Activated T-helper 1 cell treated with Interleukin-2 at 50 U/mL for 16 hours (primary cell): ENCODE data around the gene SPPL3.

Experiments
- DNase-seq: peaks from one replicate; pipeline ENCODE4 v3.0.0-alpha.2; 2020; ENCODE audit warnings: low read depth

SPPL3 gene

DNA sequence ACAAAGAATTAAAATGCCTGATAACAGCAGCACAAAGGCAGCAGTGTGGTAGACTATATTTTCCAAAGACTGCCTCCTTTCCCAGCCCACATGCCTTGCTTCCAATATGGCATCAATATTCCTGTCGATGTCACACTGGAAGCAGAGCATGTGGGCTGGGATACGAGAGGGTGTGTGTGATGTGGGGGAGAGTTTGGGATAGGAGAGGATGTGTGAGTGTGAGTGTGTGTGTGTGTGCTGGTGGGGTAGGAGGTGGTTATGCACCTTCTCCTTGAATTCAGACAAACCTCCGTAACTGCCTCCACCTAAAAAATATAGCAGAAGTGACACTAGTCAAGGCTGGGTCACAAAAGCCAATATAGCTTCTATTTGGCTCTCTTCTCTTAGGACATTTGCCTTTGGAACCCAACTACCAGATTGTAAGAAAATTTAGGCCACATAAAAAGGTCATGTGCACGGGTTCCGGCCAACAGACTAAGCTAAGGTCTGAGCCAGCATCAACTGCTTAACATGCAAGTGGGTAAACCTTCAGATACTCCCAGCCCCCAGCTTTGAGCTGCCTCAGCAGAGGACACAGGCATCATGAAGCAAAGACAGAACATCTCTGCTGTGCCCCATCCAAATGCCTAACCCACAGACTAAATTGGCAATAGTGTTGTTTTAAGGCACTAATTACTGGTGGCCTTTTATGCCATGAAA lies 29.5 kb downstream of the SPPL3 start:
- no peak for DNase-seq

DNA sequence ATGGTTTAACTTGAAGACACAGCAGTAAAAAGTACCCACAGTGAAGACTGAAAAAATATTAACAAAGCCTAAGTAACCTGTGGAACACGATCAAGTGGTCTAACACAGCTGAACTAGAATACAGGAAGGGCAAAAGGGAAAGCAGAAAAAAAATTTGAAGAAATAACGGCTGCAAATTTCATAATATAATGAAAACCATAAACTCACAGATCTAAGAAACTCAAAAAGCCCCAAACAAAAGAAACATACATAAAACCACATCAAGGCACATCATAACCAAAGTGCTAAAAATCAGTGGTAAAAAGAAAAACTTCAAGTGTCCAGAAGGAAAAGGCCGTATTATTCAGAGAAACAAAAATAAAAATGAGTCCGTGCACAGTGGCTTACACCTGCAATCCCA lies 30.9 kb downstream of the SPPL3 start:
- DNase-seq, result no peak

DNA sequence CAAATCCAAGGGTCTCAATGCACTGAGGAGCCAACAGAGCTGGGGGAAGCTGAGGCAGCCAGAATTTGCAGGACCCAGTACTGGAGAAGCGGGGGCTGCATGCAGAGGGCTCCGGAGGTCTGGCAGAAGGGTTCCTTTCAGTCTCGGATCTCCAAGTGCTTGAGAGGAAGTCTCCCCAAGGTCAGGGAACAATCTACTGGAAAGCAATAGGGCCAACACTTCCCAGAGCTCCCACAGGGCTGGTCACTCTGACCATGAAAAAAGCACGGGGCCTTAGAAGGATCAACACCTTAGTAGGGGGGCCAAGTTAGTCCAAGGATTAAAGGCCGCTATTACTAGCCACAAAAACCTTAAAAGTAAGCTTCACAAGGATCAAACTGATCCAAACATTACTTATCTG lies 31.7 kb downstream of the SPPL3 start:
- no peak for DNase-seq

DNA sequence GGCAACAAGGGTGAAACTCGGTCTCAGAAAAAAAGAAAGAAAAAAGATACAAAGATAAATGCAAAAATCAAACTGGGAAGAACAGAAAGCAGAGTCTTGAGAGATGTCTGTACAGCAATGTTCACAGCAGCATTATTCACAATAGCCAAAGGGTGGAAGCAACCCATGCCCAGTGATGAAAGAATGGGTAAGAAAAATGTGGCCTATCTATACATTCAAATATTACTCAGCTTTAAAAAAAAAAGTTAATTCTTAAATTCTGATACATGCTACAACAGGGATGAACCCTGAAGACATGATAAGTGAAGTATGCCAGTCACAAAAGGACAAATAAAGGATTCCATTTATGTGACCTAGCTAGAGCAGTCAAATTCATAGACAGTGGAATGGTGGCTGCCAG lies 33.7 kb downstream of the SPPL3 start:
- no peak for DNase-seq

DNA sequence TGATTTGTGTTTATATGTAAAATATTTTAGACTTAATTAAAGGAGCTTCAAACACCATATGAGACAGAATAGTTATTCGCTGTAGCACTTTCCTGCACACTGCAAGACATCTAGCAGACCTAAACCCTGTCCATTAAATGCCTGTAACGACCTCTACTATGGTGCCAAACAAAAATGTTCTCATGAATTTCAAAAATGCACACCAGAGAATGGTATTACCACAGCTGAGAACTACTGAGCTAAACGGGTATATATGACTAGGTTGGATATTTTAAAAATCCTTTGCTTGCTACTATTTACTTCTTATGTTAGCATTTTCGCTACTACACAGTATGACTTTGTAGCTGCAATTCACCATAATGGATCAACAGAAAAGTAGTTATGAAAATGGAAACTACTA lies 34.8 kb downstream of the SPPL3 start:
- DNase-seq, result no peak

DNA sequence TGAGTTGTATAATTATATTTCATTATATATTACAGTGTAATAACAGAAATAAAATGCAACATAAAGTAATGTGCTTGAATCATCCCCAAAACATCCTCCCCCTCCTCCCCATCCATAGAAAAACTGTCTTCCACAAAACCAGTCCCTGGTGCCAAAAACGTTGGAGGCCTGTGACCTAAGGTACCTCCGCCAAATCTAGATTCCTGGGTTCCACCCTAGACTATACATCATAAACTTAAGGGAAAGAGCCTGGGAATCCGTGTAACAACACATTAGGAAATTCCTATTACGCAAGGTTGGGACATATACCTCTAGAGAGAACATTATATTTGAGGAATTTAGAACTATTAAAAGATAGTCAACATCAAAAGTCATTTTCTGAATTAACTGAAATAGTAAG lies 38.0 kb downstream of the SPPL3 start:
- DNase-seq, result no peak

DNA sequence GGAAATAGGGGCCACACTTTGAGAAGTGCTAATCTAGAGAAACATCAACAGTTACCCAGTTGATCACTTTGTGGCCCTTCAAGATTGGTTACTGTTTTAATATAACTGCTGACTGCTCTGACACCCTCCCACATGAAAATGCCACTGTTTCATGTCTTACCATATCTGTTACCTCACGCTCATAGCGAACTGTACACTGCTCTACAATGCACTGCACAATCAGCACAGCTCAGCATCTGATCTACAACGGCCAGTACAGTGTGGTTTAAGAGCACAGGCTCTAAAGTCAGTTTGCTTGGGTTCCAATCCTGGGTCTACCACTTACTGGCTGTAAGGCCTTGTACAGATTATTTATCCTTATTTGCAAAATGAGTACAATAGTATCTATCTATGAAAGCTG lies 39.1 kb downstream of the SPPL3 start:
- DNase-seq, result no peak

DNA sequence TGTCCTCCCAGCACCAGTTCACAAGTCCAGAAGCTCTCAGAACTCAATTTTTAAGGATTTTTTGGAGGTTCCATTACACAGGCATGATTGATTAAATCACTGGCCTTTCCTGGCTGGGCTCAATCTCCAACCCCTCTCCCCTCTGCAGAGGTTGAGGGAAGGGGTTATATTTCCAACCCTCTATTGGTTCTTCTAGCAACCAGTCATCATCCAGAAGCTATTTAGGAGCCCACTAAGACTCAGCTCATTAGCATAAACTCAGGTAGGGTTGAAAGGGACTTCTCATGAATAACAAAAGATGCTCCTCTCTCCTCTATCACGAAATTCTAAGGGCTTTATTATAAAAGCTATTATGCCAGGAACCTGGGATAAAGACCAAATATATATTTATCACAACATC lies 41.5 kb downstream of the SPPL3 start:
- DNase-seq, result no peak

DNA sequence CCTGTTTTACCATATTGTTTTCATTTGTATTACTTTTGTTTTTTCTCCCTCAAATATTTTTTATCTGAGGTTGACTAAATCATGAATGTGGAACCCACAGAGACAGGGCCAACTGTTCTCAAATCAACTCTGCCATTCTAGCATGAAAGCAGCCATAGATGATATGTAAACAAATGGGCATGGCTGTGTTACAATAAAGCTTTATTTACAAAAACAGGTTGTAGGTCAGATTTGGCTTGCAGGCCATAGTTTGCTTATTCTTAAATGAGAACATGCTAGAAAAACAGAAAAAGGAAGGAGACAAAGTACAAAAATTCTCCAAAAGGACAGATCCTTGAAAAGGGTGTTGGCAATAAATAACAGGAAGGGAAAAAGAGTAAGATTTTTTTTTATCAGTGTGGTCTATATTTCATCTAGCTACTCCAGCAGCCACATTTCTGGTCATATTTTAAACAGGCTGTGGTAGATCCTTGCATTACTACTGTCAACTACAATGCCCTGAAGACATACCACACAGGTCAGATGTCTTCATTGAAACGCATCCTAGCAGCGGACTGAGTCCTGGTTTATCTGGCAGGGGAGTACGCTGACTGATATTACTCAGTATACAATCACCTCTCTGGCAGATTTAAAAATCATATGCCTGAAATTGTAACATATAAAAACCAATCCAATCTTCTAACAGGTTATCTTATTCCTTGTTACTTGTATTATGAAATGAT lies 42.9 kb downstream of the SPPL3 start:
- no peak for DNase-seq

DNA sequence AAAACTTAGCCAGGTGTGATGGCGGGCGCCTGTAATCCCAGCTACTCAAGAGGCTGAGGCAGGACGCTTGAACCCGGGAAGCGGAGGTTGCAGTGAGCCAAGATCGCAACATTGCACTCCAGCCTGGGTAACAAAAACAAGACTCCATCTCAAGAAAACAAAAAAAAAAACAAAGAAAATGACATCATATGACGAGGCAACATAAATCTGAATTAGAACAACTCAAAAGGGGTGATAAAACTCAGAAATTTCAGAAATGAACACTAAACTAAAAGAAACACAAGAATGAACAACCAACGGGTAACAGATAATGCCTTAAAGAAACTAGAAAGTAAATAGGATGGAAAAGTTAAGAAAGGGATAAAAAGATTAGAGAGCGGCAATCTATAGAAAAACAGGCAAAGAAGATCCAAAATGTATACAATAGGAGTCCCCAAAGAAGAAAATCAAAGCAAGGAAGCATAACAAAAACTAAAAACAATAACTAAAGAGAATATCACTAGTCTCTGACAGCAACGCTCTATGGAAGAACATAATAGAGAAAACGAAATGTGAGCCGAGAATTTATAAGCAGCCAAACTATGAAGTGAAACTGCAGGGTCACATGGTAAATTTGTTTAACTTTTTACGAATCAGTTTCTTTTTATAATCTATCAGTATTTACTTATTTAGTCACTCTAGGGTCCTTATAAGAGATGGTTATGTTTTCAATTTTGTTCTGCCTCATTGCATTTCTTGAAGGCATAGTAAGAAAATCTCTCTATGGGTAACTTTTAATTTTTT lies 45.7 kb downstream of the SPPL3 start:
- no peak for DNase-seq

DNA sequence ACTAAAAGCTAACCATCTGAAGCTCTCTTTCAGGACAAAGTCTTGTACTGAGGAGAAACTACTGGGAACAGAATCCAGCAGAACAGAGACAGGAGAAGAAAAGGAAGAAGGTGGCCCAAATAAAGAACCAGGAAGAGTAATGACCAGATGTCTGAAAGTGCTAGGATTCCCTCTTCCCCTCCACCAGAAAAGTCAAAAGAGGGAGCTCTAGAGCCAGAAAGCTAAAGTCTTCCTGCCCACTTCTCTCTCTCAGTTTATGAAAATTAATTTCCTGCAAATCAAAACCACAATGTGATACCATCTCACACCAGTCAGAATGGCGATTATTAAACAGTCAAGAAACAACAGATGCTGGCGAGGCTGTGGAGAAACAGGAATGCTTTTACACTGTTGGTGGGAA lies 47.2 kb downstream of the SPPL3 start:
- no peak for DNase-seq

DNA sequence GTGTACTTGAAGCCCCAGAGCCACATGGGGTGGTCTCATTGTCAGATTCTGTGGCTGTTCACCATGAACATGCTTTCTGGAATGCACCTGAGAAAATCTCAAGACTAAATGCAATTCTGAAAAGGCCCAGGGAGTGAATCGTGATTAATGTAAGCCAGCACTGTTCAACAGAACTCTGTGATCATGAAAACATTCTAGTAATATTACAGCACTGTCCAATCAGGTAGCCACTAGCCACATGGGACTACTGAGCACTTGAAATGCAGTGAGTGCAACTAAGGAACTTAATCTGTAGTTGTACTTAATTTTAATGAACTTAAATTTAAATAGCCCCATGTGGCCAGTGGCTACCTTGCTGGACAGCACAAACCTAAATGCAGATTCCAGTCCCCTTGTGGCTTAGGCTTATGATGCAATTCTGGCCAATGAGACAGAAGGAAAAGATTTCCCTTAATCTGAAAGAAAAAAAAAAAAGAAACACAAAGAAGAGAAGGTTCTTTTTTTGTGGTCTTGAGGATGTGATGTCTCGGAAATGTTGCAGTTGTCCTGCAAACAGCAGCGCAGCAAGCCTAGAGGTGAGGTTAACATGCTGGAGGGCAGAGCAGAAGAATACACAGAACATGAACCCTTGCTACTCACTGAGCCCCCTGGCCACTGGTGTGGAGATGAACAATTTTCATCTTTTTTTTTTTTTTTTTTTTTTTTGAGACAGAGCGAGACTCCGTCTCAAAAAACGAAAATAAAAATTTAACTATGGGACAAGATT lies 48.2 kb downstream of the SPPL3 start:
- no peak for DNase-seq

DNA sequence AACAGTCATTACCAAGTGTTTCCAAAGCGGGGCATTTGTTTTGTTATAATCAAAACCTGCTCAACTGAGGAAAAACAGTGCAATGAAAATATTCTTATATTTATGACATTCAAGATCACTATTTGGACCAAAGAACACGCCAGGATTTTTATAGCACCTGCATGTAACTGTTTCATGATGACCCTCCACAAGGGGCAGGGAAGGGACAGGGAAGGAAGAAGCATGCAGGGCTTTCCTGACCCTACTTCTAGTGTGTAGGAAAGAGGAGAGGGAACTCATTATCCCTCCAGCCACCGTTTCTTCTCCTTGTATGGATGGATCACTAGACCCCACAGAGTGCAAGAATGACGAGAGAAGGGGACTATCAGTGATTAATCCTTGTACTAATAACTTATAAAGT lies 49.4 kb downstream of the SPPL3 start:
- DNase-seq, result no peak

DNA sequence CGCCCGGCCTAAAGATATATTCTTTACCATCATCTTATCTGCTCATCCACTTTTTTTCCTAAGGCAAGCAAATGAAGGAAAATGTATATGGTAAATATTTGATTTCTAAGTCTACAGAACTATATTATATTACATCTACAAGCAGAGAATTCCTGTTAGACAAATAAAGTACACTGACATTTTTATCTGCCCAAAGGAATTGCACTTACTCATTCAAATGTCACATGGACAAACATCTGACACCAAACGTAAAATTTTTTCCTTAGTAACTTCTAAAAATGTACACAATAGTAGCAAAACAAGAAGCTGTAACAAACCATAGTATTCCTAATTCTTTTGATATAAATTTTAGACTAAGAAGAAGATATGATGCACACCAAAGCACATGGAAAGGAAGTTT lies 51.0 kb downstream of the SPPL3 start:
- no peak for DNase-seq

DNA sequence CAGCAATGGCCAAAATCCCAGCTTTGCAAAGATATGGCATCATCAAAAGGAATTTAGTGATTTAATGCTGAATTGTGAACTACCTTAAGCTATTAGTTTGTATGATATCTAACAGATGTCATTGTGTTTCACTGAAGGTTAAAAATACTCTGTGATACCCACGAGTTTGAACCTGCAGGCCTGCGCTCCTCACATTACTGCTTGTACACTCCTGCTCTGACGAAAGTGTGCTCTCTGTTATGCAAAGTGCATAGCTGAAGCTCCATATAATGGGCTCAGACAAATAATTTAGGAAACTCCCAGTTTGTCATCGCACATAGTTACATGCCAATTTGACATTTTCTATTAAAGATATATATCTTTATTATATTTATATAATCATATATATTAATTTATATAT lies 52.2 kb downstream of the SPPL3 start:
- DNase-seq, result no peak

DNA sequence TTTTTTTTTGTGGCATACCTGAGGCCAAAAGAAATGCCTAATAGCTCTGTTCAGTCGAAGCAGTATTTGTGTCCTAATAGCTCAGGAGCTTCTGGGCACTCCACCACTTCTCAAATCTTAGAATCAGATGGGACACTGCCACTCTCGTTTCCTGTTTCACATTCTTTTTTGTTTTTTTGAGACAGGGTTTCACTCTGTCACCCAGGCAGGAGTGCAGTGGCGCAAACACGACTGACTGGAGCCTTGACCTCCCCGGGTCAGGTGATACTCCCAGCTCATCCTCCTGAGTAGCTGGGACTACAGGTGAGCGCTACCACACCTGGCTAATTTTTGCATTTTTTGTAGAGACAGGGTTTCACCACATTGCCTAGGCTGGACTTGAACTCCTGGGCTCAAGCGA lies 52.7 kb downstream of the SPPL3 start:
- no peak for DNase-seq

DNA sequence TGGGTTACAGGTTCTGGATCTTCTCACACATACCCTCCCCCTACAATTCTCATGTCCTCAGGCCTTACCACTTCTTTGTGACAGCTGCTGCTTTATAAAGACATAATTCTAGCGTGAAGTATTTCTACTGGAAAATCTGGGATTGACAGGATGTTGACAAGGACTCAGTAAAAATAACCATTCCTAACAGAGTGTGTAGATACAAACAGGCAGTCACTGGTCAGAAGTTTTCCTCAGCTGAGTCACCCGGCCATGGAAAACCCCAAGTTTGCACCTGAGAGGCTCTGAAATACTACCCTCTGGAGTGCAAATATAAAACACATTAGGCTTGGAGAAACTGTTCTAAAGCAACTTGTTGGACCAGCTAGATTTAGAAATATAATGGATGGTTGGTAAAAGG lies 54.4 kb downstream of the SPPL3 start:
- DNase-seq, result no peak

DNA sequence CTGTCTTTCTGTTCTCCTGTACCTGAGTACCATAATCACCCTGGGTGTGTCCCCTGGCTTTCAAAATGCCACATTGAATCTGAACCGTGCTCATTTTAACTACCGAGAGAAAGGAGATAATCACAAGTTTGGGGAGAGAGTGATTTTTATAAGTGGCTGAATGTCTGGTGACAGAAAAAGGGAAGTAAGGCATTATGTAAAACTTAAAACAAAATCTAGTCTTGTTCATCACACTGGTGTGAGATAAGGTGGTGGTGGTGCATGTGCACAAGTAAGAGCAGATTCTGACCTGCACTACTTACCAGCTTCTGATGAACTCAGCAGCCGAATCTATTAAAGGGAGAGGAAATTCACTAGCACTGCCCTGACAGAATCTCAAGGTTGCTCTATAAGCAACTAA lies 56.3 kb downstream of the SPPL3 start:
- no peak for DNase-seq

DNA sequence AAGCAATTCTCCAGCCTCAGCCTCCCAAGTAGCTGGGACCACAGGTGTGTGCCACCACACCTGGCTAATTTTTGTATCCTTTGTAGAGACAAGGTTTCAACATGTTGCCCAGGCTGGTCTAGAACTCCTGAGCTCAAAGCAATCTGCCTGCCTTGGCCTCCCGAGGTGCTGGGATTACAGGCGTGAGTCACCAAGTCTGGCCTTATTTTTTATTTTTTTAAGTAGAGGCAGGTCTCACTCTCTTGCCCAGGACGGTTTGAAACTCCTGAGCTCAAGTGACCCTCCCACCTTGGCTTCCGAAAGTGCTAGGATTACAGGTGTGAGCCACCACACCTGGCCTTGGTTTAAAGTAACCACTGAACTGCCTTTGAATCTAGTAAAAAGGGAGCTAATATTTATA lies 56.8 kb downstream of the SPPL3 start:
- DNase-seq, result no peak

DNA sequence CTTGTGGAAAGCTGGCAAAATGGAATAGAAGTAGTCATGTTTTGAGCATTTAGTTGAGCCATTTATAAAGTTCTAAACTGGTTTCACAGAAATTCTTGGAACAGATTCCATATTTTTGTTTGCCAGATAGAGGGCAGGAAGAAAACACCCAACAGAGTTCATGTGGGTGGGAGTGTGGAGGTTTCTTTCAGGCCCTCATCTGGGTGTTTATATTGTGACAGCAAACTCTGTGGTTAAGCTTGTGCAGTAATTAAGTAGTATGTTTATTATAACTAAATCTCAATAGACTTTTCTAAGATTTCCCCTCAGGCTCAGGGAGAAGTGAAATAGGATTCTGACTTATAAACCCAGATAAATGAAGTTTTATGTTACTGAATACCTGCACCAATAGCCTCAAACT lies 57.4 kb downstream of the SPPL3 start:
- DNase-seq, result no peak

DNA sequence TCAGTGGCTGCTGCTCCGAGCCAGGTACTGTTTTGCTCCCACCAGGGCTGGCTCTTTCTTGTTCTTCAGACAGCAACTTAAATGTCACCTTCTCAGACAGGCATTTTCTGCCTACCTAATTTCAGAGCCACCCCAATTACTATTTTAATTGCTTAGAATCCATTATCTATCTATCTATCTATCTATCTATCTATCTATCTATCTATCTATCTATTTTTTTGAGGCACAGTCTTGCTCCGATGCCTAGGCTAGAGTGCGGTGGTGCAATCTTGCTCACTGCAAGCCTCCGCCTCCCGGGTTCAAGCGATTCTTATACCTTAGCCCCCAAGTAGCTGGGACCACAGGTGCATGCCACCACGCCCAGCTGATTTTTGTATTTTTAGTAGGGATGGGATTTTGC lies 58.5 kb downstream of the SPPL3 start:
- no peak for DNase-seq

DNA sequence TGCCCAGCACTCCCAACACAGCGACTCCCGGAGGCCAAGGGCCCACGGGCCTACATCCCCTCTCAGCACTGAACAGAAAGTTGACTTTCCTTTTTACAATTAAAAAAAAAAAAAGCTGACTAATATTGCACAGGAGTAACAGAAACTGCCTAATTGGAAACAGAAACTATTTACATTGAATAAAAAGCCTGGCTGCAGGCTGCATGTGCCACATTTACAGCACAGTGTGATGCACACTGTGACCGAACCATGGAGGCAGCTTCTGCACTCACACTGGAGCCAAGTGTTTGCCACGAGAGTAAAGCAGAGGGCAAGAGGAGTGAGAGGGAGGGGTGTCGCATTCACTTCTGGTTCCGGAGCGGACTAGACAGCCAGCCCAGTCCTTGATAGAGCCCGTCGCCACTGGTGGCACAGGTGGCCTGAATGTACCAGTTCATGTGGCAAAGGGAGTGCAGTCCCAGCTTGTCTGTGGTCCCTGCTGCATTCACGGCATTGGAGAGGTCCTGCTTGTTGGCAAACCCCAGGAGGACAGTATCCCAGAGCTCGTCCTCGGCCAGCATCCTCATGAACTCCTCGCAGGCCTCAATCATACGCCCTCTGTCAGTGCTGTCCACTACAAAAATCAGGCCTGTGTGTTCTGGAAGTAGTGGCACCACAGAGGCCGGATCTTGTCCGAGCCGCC lies 59.2 kb downstream of the SPPL3 start:
- no peak for DNase-seq
